ENCODE data around the gene RIC1. TPM values are rescaled to one million over a fixed set of nuclear protein-coding genes. Genes with fewer than 3 reads are reported as not detected.
A peak's percentile ranks its signal among the peaks of the same experiment; 100 is the strongest.
"Not testable (repeated sequence)": the region's sequence is repeated elsewhere in the genome, so short reads cannot be mapped to it uniquely, and the experiment has no call there.

RIC1 gene
- total and polyA plus RNA-seq, 2 of the 13 experiments (the other 11 are each of a cell fraction or from before 2014, with no cell fraction given) = 18.2 to 19.0 TPM

DNA sequence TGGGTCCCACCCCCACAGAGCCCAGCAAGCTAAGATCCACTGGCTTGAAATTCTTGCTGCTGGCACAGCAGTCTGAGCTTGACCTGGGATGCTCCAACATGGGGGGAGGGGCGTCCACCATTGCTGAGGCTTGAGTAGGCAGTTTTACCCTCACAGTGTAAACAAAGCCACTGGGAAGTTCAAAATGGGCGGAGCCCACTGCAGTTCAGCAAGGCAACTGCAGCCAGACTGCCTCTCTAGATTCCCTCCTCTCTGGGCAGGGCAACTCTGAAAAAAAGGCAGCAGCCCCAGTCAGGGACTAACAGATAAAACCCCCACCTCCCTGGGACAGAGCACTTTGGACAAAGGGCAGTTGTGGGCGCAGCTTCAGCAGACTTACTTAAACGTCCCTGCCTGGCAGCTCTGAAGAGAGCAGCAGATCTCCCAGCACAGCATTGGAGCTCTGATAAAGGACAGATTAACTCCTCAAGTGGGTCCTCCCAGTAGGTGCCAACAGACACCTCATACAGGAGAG, 150.9 kb downstream of the RIC1 start (continued):
- TF ChIP-seq, protein P1, sequence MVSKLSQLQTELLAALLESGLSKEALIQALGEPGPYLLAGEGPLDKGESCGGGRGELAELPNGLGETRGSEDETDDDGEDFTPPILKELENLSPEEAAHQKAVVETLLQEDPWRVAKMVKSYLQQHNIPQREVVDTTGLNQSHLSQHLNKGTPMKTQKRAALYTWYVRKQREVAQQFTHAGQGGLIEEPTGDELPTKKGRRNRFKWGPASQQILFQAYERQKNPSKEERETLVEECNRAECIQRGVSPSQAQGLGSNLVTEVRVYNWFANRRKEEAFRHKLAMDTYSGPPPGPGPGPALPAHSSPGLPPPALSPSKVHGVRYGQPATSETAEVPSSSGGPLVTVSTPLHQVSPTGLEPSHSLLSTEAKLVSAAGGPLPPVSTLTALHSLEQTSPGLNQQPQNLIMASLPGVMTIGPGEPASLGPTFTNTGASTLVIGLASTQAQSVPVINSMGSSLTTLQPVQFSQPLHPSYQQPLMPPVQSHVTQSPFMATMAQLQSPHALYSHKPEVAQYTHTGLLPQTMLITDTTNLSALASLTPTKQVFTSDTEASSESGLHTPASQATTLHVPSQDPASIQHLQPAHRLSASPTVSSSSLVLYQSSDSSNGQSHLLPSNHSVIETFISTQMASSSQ (IDR thresholded peaks at IDR 0.05; ENCODE audit: low read depth) = not testable (repeated sequence)
- TF ChIP-seq, protein P1 (CRISPR knock-in tag; IDR thresholded peaks at IDR 0.05; ENCODE audit: borderline replicate concordance) = peak; percentile 43; the same call in 1 of the 2 replicates
- TF ChIP-seq POLR2G (IDR thresholded peaks at IDR 0.05; ENCODE audit: low read depth, low read length) (peak; percentile 50), RXRB (CRISPR knock-in tag; IDR thresholded peaks at IDR 0.05; ENCODE audit: borderline replicate concordance) (peak; percentile 87), ZSCAN31 (CRISPR knock-in tag; IDR thresholded peaks at IDR 0.05; ENCODE audit: low read depth) (peak; percentile 53; the same call in 1 of the 2 replicates), SOX13 (CRISPR knock-in tag; conservative IDR thresholded peaks at IDR 0.05 in 1 of 2, IDR thresholded peaks at IDR 0.05 in 1 of 2) (peak in 1 of 2 experiments; percentile 65; a peak in 2 of 4 replicates), ZNF343 (CRISPR knock-in tag; IDR thresholded peaks at IDR 0.05) (0 out of 2 replicates have a peak, but pooled peaks have one; percentile 24), SP4 (CRISPR knock-in tag; IDR thresholded peaks at IDR 0.05) (peak; percentile 57; the same call in 1 of the 2 replicates), GMEB1 (CRISPR knock-in tag; IDR thresholded peaks at IDR 0.05; ENCODE audit: borderline replicate concordance) (peak; percentile 18; the same call in 1 of the 2 replicates), ZNF556 (CRISPR knock-in tag; IDR thresholded peaks at IDR 0.05; ENCODE audit: borderline replicate concordance) (0 out of 2 replicates have a peak, but pooled peaks have one; percentile 54), ZBTB3 (CRISPR knock-in tag; IDR thresholded peaks at IDR 0.05; ENCODE audit: borderline replicate concordance, low read depth) (peak; percentile 69; the same call in 1 of the 2 replicates), ZNF292 (CRISPR knock-in tag; IDR thresholded peaks at IDR 0.05; ENCODE audit: borderline replicate concordance, low read depth) (peak; percentile 62; the same call in 1 of the 2 replicates), ZNF160 (CRISPR knock-in tag; IDR thresholded peaks at IDR 0.05) (0 out of 2 replicates have a peak, but pooled peaks have one; percentile 37), THAP11 (CRISPR knock-in tag; IDR thresholded peaks at IDR 0.05) (peak; percentile 37; the same call in 1 of the 2 replicates), PATZ1 (CRISPR knock-in tag; IDR thresholded peaks at IDR 0.05) (peak; percentile 86)
- TF ChIP-seq, protein P2, sequence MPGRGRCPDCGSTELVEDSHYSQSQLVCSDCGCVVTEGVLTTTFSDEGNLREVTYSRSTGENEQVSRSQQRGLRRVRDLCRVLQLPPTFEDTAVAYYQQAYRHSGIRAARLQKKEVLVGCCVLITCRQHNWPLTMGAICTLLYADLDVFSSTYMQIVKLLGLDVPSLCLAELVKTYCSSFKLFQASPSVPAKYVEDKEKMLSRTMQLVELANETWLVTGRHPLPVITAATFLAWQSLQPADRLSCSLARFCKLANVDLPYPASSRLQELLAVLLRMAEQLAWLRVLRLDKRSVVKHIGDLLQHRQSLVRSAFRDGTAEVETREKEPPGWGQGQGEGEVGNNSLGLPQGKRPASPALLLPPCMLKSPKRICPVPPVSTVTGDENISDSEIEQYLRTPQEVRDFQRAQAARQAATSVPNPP (CRISPR knock-in tag; IDR thresholded peaks at IDR 0.05) = 0 out of 2 replicates have a peak, but pooled peaks have one; percentile 30
- TF ChIP-seq SOX13 (IDR thresholded peaks at IDR 0.05) = not testable (repeated sequence)
- TF ChIP-seq, protein P3, sequence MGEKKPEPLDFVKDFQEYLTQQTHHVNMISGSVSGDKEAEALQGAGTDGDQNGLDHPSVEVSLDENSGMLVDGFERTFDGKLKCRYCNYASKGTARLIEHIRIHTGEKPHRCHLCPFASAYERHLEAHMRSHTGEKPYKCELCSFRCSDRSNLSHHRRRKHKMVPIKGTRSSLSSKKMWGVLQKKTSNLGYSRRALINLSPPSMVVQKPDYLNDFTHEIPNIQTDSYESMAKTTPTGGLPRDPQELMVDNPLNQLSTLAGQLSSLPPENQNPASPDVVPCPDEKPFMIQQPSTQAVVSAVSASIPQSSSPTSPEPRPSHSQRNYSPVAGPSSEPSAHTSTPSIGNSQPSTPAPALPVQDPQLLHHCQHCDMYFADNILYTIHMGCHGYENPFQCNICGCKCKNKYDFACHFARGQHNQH (CRISPR knock-in tag; IDR thresholded peaks at IDR 0.05) = 0 out of 2 replicates have a peak, but pooled peaks have one; percentile 46
